Gastrocnemius medialis (tissue), 4 donors: ENCODE measurements around the gene DCPS. TPM values are rescaled to one million over a fixed set of nuclear protein-coding genes. Genes with fewer than 3 reads are reported as not detected.

ENCODE experiments used
- ATAC-seq, 2 donors: fragments of 150-250 bp; one replicate each; pipeline ENCODE4 v1.9.1; 2016
- DNase-seq, 2 donors: peaks; one replicate each; pipeline ENCODE4 v3.0.0-alpha.2; 2019
- H3K27ac ChIP-seq, 4 donors: fragments of 200-600 bp; sonication (generic); 1 replicate in 1 of 4; 2 replicates in 3 of 4; pipeline ENCODE4 v1.5.1; 2016 to 2018; ENCODE audit warnings: mild to moderate bottlenecking in 2 of 4, moderate library complexity in 1 of 4
- H3K27me3 ChIP-seq, 3 donors: fragments of 200-600 bp; sonication (generic) in 2 of 3; 1 replicate in 1 of 3; 2 replicates in 2 of 3; pipeline versions ENCODE4 v1.5.1 to v1.6.0; 2016 to 2019; ENCODE audit warnings: mild to moderate bottlenecking in 1 of 3, moderate library complexity in 1 of 3
- H3K36me3 ChIP-seq, 2 donors: fragments of 200-600 bp; sonication (generic) in 1 of 2; one replicate each; pipeline ENCODE4 v1.5.1; 2017 to 2018
- H3K4me1 ChIP-seq, 2 donors: fragments of 200-600 bp; sonication (generic) in 1 of 2; one replicate each; pipeline ENCODE4 v1.5.1; 2016 to 2017; ENCODE audit warnings: mild to moderate bottlenecking in 2 of 2
- H3K4me3 ChIP-seq, 4 donors: fragments of 200-600 bp; sonication (generic) in 3 of 4; 1 replicate in 1 of 4; 2 replicates in 3 of 4; pipeline ENCODE4 v1.5.1; 2016 to 2019; ENCODE audit warnings: mild to moderate bottlenecking in 2 of 4
- H3K9me3 ChIP-seq, 3 donors: fragments of 200-600 bp; sonication (generic) in 2 of 3; 1 replicate in 1 of 3; 2 replicates in 2 of 3; pipeline ENCODE4 v1.5.1; 2016 to 2019
- CTCF ChIP-seq, 5 experiments: fragments of 450-650 bp in 3 of 5; fragments of 200-600 bp in 2 of 5; sonication (generic) in 2 of 5; IDR thresholded peaks in 4 of 5; conservative IDR thresholded peaks in 1 of 5; 1 replicate in 4 of 5; 2 replicates in 1 of 5; pipeline ENCODE4 v1.5.1; 2016 to 2019; ENCODE audit warnings: antibody characterized with exemption in 5 of 5, mild to moderate bottlenecking in 3 of 5, moderate library complexity in 3 of 5
- POLR2A ChIP-seq, 2 donors: fragments of 450-650 bp; IDR thresholded peaks; one replicate each; pipeline ENCODE4 v1.6.1; 2017; ENCODE audit warnings: antibody characterized with exemption in 2 of 2, mild to moderate bottlenecking in 2 of 2, moderate library complexity in 2 of 2
- in situ Hi-C, 4 donors: fragments of 200-750 bp; cut with MboI; loops; one replicate each; pipeline versions ENCODE4 v1.15.0 to v1.8.0; 2017; ENCODE audit warnings: low sequenced_read_pairs in 4 of 4
- intact Hi-C: fragments of 100-400 bp; cut with DNase I; formaldehyde crosslinking; loops from one replicate; pipeline ENCODE4 v1.15.1; 2023; ENCODE audit warnings: low total_unique reads
- total RNA-seq, 4 donors: library from RNA; depleted of rRNA; stranded (reverse); fragments of >200 nt; gene quantifications; one replicate each; pipeline versions ENCODE4 v1.1.0 to v1.2.3, GENCODE V29; 2016

The DCPS gene
- total RNA-seq, 4 donors from 2014 or later = 9.8 to 23.1 (median 11.5) TPM

GRCh38 chr11:126319374-126319740, 15.5 kb downstream of the DCPS start:
- intact Hi-C loops = loop anchor here (10.0 kb wide), 1 partner anchor 675 kb away; no protein-coding TSS in a partner anchor

GRCh38 chr11:126322996-126323395, 19.1 kb downstream of the DCPS start:
- Histone ChIP-seq H3K4me1 (peaks cover 16 to 20% of the 10 kb centered on the region in 2 donors), H3K27ac (no peak overlapping the region), H3K27me3 (no peaks in the 10 kb centered on the region), H3K9me3 (no peaks in the 10 kb centered on the region), H3K36me3 (no peaks in the 10 kb centered on the region), H3K4me3 (no peak overlapping the region)
- intact Hi-C loops (no loop called here), in situ Hi-C loops (loop anchor here in 1 of 4 donors (25.0 kb wide), 1 partner anchor 164 kb away; no protein-coding TSS in a partner anchor)
- DNase-seq = no peak
- no peak for TF ChIP-seq POLR2A (IDR thresholded peaks at IDR 0.05)
- no peak for TF ChIP-seq CTCF (IDR thresholded peaks at IDR 0.05 in 4 of 5, conservative IDR thresholded peaks at IDR 0.05 in 1 of 5)
- no peak for ATAC-seq

More at GRCh38 chr11:126319374-126319740, 15.5 kb downstream of the DCPS start:
- peaks cover 26 to 28% of the 10 kb centered on the region in 2 donors for H3K4me1 ChIP-seq
- no peaks in the 10 kb centered on the region for H3K9me3 ChIP-seq
- H3K4me3 ChIP-seq = no peak overlapping the region
- peaks cover 0 to 1% of the 10 kb centered on the region in 2 donors for H3K36me3 ChIP-seq
- in situ Hi-C loops = loop anchor here (10.0 to 25.0 kb wide), 3 partner anchors 155 to 168 kb away; no protein-coding TSS in a partner anchor
- no peak for DNase-seq
- no peak for TF ChIP-seq POLR2A (IDR thresholded peaks at IDR 0.05)
- no peak for TF ChIP-seq CTCF (IDR thresholded peaks at IDR 0.05 in 4 of 5, conservative IDR thresholded peaks at IDR 0.05 in 1 of 5)
- no peaks in the 10 kb centered on the region for H3K27me3 ChIP-seq
- no peak for ATAC-seq
- H3K27ac ChIP-seq = peak overlapping the region; percentile 70 to 84 (median 82)

- no peaks in the 10 kb centered on the region for H3K36me3 ChIP-seq
- TF ChIP-seq POLR2A (IDR thresholded peaks at IDR 0.05) = no peak
- TF ChIP-seq CTCF (IDR thresholded peaks at IDR 0.05 in 4 of 5, conservative IDR thresholded peaks at IDR 0.05 in 1 of 5) = no peak
- no peak overlapping the region for H3K27ac ChIP-seq
- H3K27me3 ChIP-seq = no peaks in the 10 kb centered on the region
- no peak for DNase-seq
- H3K9me3 ChIP-seq = no peaks in the 10 kb centered on the region
- in situ Hi-C loops = no loop called here
- peaks cover 2 to 9% of the 10 kb centered on the region in 2 donors for H3K4me1 ChIP-seq
- no peak for ATAC-seq
- no peak overlapping the region for H3K4me3 ChIP-seq
- intact Hi-C loops = no loop called here
Observed at GRCh38 chr11:126327281-126328000, 23.6 kb downstream of the DCPS start.

GRCh38 chr11:126328001-126328390, 24.1 kb downstream of the DCPS start:
- peaks cover 8 to 14% of the 10 kb centered on the region in 2 donors for H3K4me1 ChIP-seq
- H3K36me3 ChIP-seq = no peaks in the 10 kb centered on the region
- no peaks in the 10 kb centered on the region for H3K27me3 ChIP-seq
- TF ChIP-seq POLR2A (IDR thresholded peaks at IDR 0.05) = no peak
- no peak for TF ChIP-seq CTCF (IDR thresholded peaks at IDR 0.05 in 4 of 5, conservative IDR thresholded peaks at IDR 0.05 in 1 of 5)
- H3K9me3 ChIP-seq = no peaks in the 10 kb centered on the region
- in situ Hi-C loops (no loop called here), intact Hi-C loops (no loop called here)
- H3K27ac ChIP-seq = no peak overlapping the region
- ATAC-seq (no peak), DNase-seq (no peak)
- H3K4me3 ChIP-seq = no peak overlapping the region
